DND-41 (cell line): Measurements from ENCODE around the gene SLC9A4.

Experiments used
- ATAC-seq: fragments of 200-7000 bp; cut with Tn5 transposase; 3 replicates; pipeline ENCODE4 v1.9.1; 2021; ENCODE audit warnings: low read depth; ENCODE audit not compliant: insufficient read depth
- DNase-seq: peaks from one replicate; pipeline ENCODE4 v3.0.0-alpha.2; 2020
- H2AFZ ChIP-seq: 2 replicates; pipeline ENCODE4 v1.6.0; 2012; ENCODE audit warnings: low read depth, low read length
- H3K27ac ChIP-seq: 2 replicates; pipeline ENCODE4 v1.5.1; 2012; ENCODE audit warnings: low read length, inconsistent platforms
- H3K27me3 ChIP-seq: fragments of 200-600 bp; sonication (generic); 2 replicates; pipeline ENCODE4 v1.6.0; 2012; ENCODE audit warnings: low read length, mild to moderate bottlenecking, inconsistent platforms; ENCODE audit not compliant: insufficient read depth, poor library complexity
- H3K36me3 ChIP-seq: 2 replicates; pipeline ENCODE4 v1.5.1; 2012; ENCODE audit warnings: low read length, inconsistent platforms; ENCODE audit not compliant: insufficient read depth
- H3K4me1 ChIP-seq: 2 replicates; pipeline ENCODE4 v1.5.1; 2012; ENCODE audit warnings: mild to moderate bottlenecking, low read length; ENCODE audit not compliant: insufficient read depth
- H3K4me2 ChIP-seq: 2 replicates; pipeline ENCODE4 v1.6.0; 2012; ENCODE audit warnings: mild to moderate bottlenecking, moderate library complexity, low read length, inconsistent platforms; ENCODE audit not compliant: insufficient read depth
- H3K4me3 ChIP-seq, 2 experiments: fragments of 200-600 bp in 1 of 2; shearing (Covaris generic) in 1 of 2; 2 replicates each; pipeline ENCODE4 v1.5.1; 2012 to 2016; ENCODE audit warnings: inconsistent platforms in 2 of 2, low read length in 2 of 2, mild to moderate bottlenecking in 2 of 2, low read depth in 1 of 2, moderate library complexity in 1 of 2
- H3K79me2 ChIP-seq: 2 replicates; pipeline ENCODE4 v1.6.0; 2012; ENCODE audit warnings: low read length, inconsistent platforms; ENCODE audit not compliant: insufficient read depth
- H3K9ac ChIP-seq: 2 replicates; pipeline ENCODE4 v1.6.0; 2012; ENCODE audit warnings: low read depth, mild to moderate bottlenecking, inconsistent platforms, low read length, moderate library complexity
- H3K9me3 ChIP-seq: 2 replicates; pipeline ENCODE4 v1.5.1; 2012; ENCODE audit warnings: low read length, moderate library complexity, mild to moderate bottlenecking, inconsistent platforms; ENCODE audit not compliant: insufficient read depth, severe bottlenecking
- H4K20me1 ChIP-seq: 2 replicates; pipeline ENCODE4 v1.6.0; 2012; ENCODE audit warnings: low read length; ENCODE audit not compliant: insufficient read depth
- EZH2 ChIP-seq: IDR thresholded peaks from 3 replicates; pipeline ENCODE4 v1.6.1; 2012; ENCODE audit warnings: borderline replicate concordance, low read depth, mild to moderate bottlenecking, moderate library complexity, low read length, inconsistent platforms; ENCODE audit not compliant: severe bottlenecking
- TF ChIP-seq, protein P1 (sequence below): IDR thresholded peaks from 2 replicates; pipeline ENCODE4 v1.5.1; 2012; ENCODE audit warnings: borderline replicate concordance, low read length, moderate library complexity, mild to moderate bottlenecking; ENCODE audit not compliant: poor library complexity, severe bottlenecking; ENCODE audit errors: extremely low read depth

SLC9A4 gene

DNA sequence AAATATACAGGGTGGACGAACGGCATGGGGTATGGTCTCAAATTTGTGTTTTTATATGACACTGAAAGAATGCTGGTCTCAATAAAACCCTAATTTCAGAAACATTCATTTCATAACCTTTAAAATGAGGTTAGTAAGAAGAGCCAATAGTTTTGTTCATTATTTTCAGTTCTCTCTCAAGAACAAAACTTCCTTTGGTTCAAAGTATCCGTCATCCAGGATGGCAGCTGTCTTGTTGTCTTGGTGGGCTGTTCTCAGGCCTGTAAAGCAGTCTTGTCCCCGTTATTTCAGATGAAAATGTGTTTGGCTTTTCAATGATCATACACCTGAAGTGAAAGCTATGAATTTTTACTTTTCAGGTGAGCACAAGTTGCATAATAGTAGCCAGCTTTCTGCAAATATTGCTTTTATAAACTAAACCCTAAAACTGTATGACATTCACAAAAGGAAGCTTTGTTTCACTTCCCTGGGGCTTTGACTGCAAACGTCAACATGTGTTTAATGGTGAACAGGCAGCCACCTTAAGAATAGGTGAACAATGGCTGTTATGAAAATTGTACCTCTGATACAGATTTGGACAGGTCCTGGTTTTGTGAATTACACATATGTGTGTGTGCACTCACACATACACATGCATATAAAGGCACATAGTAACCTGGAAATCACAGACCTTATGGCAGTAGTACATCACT is 47.4 kb upstream of the SLC9A4 start:
- Histone ChIP-seq H3K4me2 (no peak overlapping the region), H2AFZ (no peak overlapping the region), H3K27ac (no peak overlapping the region), H3K9me3 (no peaks in the 10 kb centered on the region), H3K79me2 (no peaks in the 10 kb centered on the region), H3K27me3 (peaks cover 3% of the 10 kb centered on the region), H4K20me1 (no peaks in the 10 kb centered on the region), H3K9ac (no peak overlapping the region), H3K36me3 (no peaks in the 10 kb centered on the region), H3K4me1 (no peaks in the 10 kb centered on the region), H3K4me3 (no peak overlapping the region)
- no peak for TF ChIP-seq EZH2
- TF ChIP-seq, protein P1, sequence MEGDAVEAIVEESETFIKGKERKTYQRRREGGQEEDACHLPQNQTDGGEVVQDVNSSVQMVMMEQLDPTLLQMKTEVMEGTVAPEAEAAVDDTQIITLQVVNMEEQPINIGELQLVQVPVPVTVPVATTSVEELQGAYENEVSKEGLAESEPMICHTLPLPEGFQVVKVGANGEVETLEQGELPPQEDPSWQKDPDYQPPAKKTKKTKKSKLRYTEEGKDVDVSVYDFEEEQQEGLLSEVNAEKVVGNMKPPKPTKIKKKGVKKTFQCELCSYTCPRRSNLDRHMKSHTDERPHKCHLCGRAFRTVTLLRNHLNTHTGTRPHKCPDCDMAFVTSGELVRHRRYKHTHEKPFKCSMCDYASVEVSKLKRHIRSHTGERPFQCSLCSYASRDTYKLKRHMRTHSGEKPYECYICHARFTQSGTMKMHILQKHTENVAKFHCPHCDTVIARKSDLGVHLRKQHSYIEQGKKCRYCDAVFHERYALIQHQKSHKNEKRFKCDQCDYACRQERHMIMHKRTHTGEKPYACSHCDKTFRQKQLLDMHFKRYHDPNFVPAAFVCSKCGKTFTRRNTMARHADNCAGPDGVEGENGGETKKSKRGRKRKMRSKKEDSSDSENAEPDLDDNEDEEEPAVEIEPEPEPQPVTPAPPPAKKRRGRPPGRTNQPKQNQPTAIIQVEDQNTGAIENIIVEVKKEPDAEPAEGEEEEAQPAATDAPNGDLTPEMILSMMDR: no peak
- ATAC-seq (no peak), DNase-seq (no peak)

DNA sequence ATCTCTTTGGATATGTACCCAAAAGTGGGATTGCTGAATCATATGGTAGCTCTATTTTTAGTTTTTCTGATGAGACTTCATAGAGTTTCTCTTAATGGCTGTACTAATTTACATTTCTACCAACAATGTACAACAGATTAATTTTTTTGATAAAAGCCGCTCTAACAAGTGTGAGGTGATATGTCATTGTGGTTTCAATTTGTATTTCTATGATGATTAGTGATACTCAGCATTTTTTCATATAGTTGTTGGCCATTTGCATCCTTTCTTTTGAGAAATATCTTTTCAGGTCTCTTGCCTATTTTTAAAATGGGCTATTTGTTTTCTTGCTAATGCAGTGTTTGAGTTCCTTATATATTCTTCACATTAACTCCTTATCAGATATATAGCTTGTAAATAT is 45.8 kb upstream of the SLC9A4 start:
- Histone ChIP-seq H3K27me3 (peaks cover 3% of the 10 kb centered on the region), H3K4me1 (no peaks in the 10 kb centered on the region), H4K20me1 (no peaks in the 10 kb centered on the region), H3K9ac (no peak overlapping the region), H3K4me3 (no peak overlapping the region), H3K27ac (no peak overlapping the region), H3K9me3 (no peaks in the 10 kb centered on the region), H3K36me3 (no peaks in the 10 kb centered on the region), H2AFZ (no peak overlapping the region), H3K79me2 (no peaks in the 10 kb centered on the region), H3K4me2 (no peak overlapping the region)
- ATAC-seq (no peak), DNase-seq (no peak)
- TF ChIP-seq, protein P1: no peak
- TF ChIP-seq EZH2: no peak

DNA sequence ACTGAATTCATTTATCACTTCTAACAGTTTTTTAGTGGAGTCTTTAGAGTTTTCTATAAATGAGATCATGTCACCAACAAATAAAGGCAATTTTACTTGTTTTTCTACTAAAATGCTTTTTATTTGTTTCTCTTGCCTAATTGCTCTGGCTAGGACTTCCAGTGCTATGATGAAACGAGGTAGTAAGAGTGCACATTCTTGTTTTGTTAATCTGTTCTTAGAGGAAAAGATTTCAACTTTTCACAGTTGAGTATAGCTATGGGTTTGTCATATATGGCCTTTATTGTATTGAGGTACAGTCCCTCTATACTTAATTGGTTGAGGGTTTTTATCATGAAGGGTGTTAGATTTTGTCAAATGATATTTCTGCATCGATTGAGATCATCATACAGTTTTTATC is 44.5 kb upstream of the SLC9A4 start:
- TF ChIP-seq EZH2: no peak
- TF ChIP-seq, protein P1: no peak
- Histone ChIP-seq H3K4me2 (no peak overlapping the region), H3K9ac (no peak overlapping the region), H3K79me2 (no peaks in the 10 kb centered on the region), H3K27me3 (peaks cover 3% of the 10 kb centered on the region), H2AFZ (no peak overlapping the region), H3K9me3 (no peaks in the 10 kb centered on the region), H3K4me3 (no peak overlapping the region), H3K27ac (no peak overlapping the region), H3K36me3 (no peaks in the 10 kb centered on the region), H3K4me1 (no peaks in the 10 kb centered on the region), H4K20me1 (no peaks in the 10 kb centered on the region)
- ATAC-seq: no peak
- no peak for DNase-seq
